ENCODE measurements around the gene EME2.

DNA sequence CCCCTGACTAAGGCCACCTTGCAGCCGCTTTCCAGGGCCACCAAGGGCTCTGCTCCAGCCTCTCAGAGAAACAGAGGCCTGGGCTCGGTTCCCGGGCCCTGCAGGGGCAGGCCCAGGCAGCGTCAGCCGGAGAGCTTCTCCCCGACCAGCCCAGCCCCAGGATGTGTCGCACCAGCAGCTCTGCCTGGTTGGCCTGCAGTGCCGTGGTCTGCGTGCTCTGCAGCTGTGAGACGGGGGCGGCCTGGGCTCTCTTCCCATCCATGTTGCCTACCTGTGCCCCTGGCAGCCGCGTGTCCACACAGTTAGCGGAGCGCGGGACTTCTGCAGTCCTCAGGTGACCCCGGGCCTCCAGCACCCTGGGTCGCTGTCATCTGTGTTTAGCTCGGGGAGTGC, 16.1 kb downstream of the EME2 start:
- no peak for TF ChIP-seq EZH2 (IDR thresholded peaks at IDR 0.05; ENCODE audit: borderline replicate concordance, low read depth, low read length, poor library complexity, severe bottlenecking)
- TF ChIP-seq, protein P1, sequence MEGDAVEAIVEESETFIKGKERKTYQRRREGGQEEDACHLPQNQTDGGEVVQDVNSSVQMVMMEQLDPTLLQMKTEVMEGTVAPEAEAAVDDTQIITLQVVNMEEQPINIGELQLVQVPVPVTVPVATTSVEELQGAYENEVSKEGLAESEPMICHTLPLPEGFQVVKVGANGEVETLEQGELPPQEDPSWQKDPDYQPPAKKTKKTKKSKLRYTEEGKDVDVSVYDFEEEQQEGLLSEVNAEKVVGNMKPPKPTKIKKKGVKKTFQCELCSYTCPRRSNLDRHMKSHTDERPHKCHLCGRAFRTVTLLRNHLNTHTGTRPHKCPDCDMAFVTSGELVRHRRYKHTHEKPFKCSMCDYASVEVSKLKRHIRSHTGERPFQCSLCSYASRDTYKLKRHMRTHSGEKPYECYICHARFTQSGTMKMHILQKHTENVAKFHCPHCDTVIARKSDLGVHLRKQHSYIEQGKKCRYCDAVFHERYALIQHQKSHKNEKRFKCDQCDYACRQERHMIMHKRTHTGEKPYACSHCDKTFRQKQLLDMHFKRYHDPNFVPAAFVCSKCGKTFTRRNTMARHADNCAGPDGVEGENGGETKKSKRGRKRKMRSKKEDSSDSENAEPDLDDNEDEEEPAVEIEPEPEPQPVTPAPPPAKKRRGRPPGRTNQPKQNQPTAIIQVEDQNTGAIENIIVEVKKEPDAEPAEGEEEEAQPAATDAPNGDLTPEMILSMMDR (conservative IDR thresholded peaks at IDR 0.05; ENCODE audit: low read depth, low read length): no peak

All from A673 (cell line).